ENCODE results near the gene RBM15B.
A peak's percentile ranks its signal among the peaks of the same experiment; 100 is the strongest.

Gene RBM15B

DNA sequence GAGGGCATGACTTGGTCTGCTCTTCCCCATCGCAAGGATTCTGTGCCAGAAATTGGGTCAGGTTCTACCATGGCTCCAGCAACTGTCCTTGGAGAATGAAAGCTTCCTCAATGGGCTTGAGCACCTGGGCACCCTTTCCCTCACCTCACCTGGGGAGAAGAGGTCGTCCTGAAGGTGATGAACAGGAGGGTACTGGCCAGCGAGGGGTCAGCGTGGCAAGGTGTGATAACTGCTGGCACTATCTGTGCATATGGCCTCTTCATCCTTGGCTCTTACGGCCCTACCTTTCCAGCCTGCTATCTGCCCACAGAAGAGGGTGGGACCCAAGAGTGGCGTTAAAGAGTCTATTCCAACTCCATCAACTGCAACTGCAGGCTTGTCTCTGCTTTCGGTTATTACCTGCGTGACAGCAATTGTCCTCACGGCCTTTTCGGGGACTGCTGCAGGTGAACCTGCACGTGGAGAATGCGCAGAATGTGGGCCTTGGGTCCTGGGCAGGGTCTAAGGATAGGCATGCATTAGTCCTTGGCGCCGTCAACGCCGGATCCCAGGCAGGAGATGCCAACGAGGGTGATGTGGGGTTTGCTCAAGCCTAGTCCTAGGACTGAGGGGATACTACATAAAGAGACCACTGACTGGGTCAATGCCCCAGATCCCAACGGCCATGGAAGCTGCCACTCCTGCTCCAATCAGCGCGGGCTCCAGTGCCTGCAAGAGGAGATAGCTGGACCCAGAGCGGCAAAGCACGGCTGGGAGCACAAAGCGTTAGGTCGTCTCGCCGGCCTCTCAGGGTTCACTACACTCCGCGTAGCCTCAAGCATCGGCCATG, 625 bp upstream of the RBM15B start:
- DNase-seq (ENCODE audit: low read depth) = no peak
- H3K4me3 ChIP-seq (ENCODE audit: low read depth, low read length) = peak overlapping the region; percentile 37

DNA sequence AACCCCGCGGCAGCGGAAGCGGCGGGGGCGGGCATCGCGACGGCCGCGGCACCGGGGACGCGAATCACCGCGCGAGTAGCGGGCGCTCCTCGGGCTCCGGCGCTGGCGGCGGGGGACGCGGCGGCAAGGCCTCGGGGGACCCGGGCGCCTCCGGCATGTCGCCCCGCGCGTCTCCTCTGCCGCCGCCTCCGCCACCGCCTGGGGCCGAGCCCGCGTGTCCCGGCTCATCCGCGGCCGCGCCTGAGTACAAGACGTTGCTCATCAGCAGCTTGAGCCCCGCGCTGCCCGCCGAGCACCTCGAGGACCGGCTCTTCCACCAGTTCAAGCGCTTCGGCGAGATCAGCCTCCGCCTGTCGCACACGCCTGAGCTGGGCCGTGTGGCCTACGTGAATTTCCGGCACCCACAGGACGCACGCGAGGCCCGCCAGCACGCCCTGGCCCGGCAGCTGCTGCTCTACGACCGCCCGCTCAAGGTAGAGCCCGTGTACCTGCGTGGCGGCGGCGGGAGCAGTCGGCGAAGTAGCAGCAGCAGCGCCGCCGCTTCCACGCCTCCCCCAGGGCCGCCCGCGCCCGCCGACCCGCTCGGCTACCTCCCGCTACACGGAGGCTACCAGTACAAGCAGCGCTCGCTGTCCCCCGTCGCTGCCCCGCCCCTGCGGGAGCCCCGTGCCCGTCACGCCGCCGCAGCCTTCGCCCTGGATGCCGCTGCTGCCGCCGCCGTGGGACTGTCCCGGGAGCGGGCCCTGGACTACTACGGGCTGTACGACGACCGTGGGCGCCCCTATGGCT, 675 bp downstream of the RBM15B start:
- DNase-seq (ENCODE audit: low read depth) = no peak
- H3K4me3 ChIP-seq (ENCODE audit: low read depth, low read length) = peak overlapping the region; percentile 69

DNA sequence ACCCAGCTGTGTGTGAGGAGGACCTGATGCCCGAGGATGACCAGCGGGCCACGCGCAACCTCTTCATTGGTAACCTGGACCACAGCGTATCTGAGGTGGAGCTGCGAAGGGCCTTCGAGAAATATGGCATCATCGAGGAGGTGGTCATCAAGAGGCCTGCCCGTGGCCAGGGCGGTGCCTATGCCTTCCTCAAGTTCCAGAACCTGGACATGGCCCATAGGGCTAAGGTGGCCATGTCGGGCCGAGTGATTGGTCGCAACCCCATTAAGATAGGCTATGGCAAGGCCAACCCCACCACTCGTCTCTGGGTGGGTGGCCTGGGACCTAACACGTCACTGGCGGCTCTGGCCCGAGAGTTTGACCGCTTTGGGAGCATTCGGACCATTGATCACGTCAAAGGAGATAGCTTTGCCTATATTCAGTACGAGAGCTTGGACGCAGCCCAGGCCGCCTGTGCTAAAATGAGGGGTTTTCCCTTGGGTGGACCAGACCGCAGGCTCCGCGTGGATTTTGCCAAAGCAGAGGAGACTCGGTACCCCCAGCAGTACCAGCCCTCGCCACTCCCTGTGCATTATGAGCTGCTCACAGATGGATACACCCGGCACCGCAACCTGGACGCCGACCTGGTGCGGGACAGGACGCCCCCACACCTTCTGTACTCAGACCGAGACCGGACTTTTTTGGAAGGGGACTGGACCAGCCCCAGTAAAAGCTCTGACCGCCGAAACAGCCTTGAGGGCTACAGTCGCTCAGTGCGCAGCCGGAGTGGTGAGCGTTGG, 1.5 kb downstream of the RBM15B start:
- peak overlapping the region; percentile 69 for H3K4me3 ChIP-seq (ENCODE audit: low read depth, low read length)
- no peak for DNase-seq (ENCODE audit: low read depth)

DNA sequence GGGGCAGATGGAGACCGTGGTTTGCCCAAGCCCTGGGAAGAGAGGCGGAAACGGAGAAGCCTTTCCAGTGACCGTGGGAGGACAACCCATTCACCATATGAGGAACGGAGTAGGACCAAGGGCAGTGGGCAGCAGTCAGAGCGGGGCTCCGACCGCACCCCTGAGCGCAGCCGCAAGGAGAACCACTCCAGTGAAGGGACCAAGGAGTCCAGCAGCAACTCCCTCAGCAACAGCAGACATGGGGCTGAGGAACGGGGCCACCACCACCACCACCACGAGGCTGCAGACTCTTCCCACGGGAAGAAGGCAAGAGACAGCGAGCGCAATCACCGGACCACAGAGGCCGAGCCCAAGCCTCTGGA, 2.0 kb downstream of the RBM15B start:
- no peak for DNase-seq (ENCODE audit: low read depth)
- H3K4me3 ChIP-seq (ENCODE audit: low read depth, low read length) = no peak overlapping the region

DNA sequence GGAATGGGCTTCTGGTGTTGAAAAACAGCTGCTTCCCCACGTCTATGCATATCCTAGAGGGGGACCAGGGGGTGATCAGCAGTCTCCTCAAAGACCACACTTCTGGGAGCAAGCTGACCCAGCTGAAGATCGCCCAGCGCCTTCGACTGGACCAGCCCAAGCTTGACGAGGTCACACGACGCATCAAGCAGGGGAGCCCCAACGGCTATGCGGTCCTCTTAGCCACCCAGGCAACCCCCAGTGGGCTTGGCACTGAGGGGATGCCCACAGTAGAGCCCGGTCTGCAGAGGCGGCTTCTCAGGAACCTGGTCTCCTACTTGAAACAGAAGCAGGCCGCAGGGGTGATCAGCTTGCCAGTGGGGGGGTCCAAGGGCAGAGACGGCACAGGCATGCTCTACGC, 2.5 kb downstream of the RBM15B start:
- DNase-seq (ENCODE audit: low read depth) = no peak

DNA sequence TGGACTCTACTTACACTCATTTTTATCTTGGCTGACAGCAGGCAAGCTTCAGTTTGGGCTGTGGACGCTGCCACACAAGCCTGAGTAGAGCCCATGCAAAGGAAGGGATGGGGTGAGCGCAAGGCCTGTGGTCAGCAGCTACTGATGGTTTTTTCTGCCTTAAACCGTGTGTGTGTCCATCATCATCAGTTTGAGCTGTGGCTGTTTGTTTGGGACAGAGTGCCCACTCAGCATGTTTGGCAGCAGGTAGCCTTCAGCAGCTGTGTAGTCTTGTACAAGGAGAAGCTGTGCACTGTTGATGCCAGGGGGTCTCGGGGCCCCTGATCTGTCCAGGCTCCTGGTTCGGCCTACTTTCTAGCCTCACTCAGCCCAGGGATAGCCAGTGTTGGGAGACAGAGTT, 3.5 kb downstream of the RBM15B start:
- H3K4me3 ChIP-seq (ENCODE audit: low read depth, low read length) = no peak overlapping the region
- DNase-seq (ENCODE audit: low read depth) = no peak

More for the DNA sequence above, 2.5 kb downstream of the RBM15B start:
- H3K4me3 ChIP-seq (ENCODE audit: low read depth, low read length) = no peak overlapping the region

DNA sequence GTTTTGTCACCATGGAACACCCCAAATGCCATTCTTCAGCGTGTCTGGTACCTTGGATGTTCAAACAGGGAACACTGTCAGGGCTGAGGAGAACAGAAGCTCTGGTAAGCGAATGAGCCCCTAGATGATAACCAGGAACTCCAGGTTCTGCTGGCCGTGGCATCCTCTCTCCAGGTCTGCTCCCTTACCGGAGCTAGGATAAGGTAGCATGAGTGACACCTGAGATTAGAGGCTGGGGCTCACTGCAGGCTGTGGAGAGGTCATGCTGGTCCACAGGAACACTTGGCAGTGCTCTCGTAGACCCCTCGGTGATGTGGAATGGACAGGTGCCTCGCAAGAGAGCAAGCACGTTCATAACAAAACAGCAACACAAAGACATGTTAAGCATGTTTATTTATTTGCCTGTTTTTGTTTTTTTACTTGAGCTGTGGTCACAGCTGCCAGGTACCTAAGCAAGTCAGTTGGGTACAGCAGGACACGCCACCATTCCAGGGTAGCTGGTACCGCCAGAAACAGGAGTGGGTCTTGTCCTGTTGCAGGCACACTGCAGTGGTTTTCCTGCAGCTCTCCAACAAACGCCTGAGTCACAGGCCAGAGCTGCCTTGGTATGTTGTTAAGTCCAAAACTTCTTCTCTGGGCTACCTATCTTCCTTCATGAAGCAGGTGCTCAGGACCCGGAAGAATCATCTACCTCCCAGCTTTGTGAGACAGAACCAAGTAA, 4.6 kb downstream of the RBM15B start:
- no peak for DNase-seq (ENCODE audit: low read depth)
- H3K4me3 ChIP-seq (ENCODE audit: low read depth, low read length) = no peak overlapping the region

DNA sequence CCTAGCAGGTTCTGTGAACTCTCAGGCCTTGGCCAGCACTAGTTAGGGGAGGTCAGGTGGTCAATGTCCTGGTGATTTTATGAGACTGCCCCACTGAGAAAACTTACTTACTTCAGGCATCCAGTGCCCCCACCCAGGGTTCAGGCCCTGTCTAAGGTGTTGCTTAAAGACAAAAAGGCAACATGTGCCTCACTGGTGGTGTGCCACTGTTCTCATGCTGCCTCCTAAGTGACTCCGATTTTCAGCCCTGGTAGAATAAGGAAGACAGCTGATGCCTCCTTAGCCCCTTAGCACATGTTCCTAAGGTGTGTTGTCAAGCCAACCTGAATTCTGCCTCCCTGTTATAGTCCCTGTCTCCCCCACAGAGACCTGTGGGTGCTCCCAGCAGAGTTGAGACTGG, 5.3 kb downstream of the RBM15B start:
- DNase-seq (ENCODE audit: low read depth) = no peak
- no peak overlapping the region for H3K4me3 ChIP-seq (ENCODE audit: low read depth, low read length)

DNA sequence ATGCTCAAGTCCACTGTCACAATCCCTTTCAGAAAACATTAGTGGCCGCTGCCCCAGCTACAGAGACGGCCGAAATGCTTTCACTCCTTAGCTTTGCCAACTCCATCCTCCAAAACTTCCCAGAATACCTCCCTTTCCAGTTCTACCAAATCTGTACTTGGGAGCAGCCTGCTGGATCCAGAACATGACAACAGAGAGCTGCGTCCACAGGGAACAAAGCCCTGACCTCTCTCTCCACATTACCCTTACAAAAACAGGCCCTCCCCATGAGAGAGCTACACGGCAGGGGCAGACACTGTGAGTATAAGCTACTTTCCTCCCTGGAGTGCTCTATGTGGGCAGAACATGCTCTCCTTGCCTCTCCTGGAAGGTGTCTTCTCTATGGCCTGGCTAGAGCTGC, 6.3 kb downstream of the RBM15B start:
- no peak for DNase-seq (ENCODE audit: low read depth)
- no peak overlapping the region for H3K4me3 ChIP-seq (ENCODE audit: low read depth, low read length)

DNA sequence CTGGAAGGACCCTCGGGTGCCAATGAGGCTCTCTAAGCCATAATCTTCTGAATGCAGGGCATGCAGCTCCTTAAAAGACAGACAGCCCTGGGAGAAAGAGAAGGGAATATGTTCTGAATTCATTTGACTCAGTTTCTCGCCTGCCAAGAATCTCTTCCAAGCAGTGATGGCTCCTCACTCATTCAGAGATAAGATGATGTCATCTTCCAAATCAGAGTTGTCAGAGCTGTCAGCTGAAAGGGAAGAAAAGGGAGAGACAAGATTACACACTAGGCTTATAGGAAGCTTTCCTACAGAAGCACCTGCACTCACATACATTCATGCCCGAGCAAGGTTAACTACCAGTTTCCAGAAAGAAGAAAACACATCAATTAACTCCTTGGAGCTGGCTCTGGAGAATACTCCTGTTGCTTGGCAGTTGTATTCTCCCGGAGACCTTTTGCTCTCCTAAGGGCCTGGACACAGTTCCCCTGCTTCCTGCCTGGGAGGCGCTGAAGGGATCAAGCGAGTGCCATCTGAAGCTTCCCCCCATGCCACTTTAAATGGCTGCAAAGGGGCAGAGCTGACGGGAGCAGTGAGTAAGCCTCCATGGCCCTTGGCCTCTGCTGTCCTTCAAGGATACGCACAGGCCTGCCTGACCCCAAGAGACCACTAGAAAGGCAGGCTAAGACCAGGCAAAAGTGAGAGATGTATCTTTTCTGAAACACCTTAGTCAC, 7.7 kb downstream of the RBM15B start:
- no peak overlapping the region for H3K4me3 ChIP-seq (ENCODE audit: low read depth, low read length)
- DNase-seq (ENCODE audit: low read depth) = no peak

DNA sequence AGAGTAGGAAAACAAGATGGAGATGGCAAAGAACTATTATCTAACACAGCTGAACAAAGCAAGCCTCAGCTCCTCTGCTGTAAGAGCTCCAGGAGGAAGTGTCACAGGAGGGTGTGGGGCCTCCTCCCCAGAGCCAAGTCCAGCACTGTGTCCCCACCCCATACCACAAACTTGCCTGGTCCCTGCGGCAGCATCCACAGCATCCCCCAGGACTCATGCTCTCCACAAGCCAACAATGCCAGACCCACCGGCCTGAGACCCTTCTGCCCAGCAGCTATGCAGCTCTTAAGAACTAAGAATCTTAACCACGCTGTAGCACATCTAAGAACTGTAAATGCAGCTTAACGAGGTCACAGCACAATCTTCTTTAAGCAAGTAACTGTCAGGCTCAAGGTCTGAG, 9.1 kb downstream of the RBM15B start:
- DNase-seq (ENCODE audit: low read depth) = no peak
- H3K4me3 ChIP-seq (ENCODE audit: low read depth, low read length) = no peak overlapping the region

DNA sequence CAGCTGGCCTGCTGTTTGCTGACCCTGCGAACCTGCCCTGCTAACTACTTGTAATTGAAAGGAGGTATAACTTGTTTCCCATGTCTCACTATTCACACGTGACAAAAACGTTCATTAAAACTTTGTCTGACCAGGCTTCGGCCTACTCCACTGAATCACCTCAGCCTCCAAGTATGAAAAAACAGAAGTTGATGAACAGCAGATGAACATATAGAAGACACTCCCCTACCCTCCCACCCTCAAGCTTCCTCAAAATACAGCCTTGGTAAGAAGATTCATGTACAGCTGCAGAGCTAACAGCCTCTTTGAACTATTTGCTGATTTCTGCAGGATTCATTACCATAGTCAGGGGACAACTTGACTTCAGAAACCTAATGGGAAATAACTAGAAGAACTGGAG, 10.7 kb downstream of the RBM15B start:
- no peak for DNase-seq (ENCODE audit: low read depth)
- H3K4me3 ChIP-seq (ENCODE audit: low read depth, low read length) = no peak overlapping the region

DNA sequence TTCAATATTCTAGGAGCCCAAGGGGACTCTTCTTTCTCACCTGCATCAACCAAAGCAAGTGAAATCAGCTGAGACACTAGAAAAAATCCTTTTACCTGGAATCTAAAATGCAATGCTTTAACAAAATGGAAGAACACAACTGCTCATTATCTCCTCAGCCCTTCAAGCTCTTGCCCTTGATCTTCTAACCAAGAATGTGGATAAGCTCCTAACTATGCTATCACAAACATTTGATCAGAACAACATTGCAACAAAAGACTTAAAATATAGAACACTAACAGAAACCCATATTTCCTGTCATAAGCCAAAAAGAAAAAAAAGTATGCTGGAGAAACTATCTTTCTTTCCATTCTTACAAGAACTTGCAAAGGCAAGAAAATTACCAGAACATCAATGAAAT, 12.6 kb downstream of the RBM15B start:
- no peak overlapping the region for H3K4me3 ChIP-seq (ENCODE audit: low read depth, low read length)
- DNase-seq (ENCODE audit: low read depth) = no peak

DNA sequence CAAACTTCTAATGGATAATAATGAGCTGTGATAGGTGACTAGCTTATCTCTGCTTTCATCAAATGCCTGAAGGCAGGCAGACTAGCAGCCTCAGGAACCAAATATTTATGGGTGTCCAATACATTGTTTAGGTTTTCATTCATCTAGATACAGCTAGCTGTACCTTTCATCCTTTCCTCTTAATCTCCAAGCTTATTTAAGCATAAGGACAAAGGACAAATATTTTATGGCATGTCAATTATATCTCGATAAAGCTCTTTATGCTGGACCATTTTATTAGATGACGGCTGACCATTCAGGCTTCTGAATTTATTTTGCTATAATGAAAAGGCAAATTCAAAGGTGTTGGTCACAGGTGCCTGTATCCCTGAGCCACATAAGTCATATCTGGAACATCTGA, 16.9 kb downstream of the RBM15B start:
- H3K4me3 ChIP-seq (ENCODE audit: low read depth, low read length) = no peak overlapping the region
- DNase-seq (ENCODE audit: low read depth) = no peak

DNA sequence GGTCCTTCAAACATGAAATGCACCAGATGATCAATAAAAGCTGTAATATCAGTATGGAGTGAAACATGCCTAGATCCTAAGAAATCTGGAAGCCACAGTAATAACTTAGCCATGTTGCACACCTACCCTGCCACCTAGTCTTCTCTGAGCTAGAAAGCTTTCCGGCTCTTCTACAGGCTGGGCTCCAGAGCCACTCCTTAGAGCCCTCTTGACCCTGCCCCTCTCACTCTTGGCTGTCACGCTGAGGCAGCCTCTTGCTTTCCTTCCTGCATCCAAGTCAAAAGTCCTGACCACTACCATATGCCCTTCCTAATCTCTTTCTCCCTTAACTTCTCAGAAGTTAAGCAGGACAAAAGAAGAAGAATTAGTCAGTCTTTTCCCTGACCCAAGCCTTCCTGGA, 17.7 kb downstream of the RBM15B start:
- no peak for DNase-seq (ENCODE audit: low read depth)
- no peak overlapping the region for H3K4me3 ChIP-seq (ENCODE audit: low read depth, low read length)

DNA sequence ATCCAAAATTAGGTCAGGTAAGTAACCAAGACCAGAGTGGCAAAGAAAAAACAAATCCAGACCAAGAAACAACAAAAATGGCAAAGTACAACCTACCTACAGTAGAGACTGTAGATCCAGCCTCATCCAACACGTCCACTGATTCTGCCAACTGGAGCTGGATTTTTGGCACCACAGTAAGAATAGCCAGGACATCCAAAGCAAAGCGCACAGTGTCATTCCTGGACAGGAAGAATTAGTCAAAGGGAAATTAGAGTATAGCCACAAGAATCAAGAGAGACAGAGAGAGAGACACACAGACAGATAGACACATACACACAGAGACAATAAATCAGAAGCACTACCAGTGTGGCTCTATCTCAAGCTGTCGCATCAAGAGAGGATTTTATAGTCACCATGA, 31.1 kb downstream of the RBM15B start:
- no peak for DNase-seq (ENCODE audit: low read depth)

DNA sequence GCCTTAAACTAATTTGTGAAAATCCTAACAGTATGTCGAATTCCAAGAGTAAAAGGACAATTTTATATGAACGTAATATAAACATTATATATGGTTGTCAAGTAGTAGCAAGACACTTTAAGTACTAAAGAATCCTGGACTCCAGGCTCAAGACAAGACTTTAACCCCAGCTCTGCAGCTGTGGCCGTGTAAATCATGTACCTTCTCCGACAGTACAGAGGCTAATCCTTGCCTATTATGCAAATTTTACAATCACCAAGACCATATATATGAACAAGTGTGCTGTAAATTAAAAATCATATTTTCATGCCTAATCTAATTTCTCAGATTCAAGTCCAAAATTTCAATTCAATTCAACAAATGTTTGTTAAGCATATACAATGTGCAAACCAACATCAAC, 35.8 kb downstream of the RBM15B start:
- DNase-seq (ENCODE audit: low read depth) = no peak
- H3K4me3 ChIP-seq (ENCODE audit: low read depth, low read length) = no peak overlapping the region

More for the DNA sequence above, 31.1 kb downstream of the RBM15B start:
- H3K4me3 ChIP-seq (ENCODE audit: low read depth, low read length) = no peak overlapping the region

DNA sequence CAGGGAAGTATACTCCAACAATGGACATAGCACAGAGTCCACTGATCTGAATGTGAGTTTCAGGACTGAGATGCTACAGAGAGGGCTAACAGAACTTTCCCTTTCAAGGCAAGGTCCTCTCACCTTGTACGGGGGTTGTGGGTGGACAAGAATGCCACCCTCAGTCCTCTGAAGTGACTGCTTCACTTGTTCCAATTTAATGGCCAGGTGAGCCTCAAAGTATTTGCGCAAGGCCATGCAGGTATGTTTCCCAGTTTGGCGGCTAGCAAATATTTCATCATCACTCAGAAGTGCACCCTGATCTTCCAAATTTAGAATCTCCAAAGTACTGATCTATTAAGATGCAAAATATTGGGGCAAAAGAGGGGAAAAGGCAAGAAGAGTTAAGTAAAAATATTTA, 38.1 kb downstream of the RBM15B start:
- no peak for DNase-seq (ENCODE audit: low read depth)
- no peak overlapping the region for H3K4me3 ChIP-seq (ENCODE audit: low read depth, low read length)

DNA sequence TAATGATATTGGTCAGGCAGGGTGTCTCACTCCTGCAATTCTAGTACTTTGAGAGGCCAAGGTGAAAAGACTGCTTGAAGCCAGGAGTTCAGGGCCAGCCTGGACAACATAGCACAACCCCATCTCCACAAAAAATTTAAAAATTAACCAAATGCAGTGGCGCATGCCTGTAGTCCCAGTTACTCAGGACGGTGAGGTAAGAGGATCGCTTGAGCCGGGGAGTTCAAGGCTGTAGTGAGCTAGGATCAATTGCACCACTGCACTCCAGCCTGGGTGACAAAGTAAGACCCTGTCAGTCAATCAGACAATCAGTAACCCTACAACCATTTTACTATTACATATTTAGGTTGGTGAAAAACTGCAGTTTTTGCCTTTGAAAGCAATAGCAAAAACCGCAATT, 43.0 kb downstream of the RBM15B start:
- H3K4me3 ChIP-seq (ENCODE audit: low read depth, low read length) = no peak overlapping the region
- no peak for DNase-seq (ENCODE audit: low read depth)
